Rectal smooth muscle tissue (tissue), 1 donor: Measurements from ENCODE around the gene TNFAIP6.
"Not testable (repeated sequence)": the region's sequence is repeated elsewhere in the genome, so short reads cannot be mapped to it uniquely, and the experiment has no call there.

Experiments used
- H3K27ac ChIP-seq: one replicate; pipeline ENCODE4 v1.7.0; 2013; ENCODE audit warnings: low read depth, low read length, inconsistent platforms
- H3K27me3 ChIP-seq: one replicate; pipeline ENCODE4 v1.7.0; 2013; ENCODE audit warnings: low read length; ENCODE audit not compliant: control insufficient read depth, insufficient read depth
- H3K36me3 ChIP-seq: one replicate; pipeline ENCODE4 v1.7.0; 2013; ENCODE audit warnings: low read length; ENCODE audit not compliant: control insufficient read depth, insufficient read depth
- H3K4me1 ChIP-seq: one replicate; pipeline ENCODE4 v1.7.0; 2013; ENCODE audit warnings: low read length; ENCODE audit not compliant: control insufficient read depth, insufficient read depth
- H3K4me3 ChIP-seq: one replicate; pipeline ENCODE4 v1.7.0; 2013; ENCODE audit warnings: low read length
- H3K9ac ChIP-seq: one replicate; pipeline ENCODE4 v1.7.0; 2013; ENCODE audit warnings: low read length

The TNFAIP6 gene

DNA sequence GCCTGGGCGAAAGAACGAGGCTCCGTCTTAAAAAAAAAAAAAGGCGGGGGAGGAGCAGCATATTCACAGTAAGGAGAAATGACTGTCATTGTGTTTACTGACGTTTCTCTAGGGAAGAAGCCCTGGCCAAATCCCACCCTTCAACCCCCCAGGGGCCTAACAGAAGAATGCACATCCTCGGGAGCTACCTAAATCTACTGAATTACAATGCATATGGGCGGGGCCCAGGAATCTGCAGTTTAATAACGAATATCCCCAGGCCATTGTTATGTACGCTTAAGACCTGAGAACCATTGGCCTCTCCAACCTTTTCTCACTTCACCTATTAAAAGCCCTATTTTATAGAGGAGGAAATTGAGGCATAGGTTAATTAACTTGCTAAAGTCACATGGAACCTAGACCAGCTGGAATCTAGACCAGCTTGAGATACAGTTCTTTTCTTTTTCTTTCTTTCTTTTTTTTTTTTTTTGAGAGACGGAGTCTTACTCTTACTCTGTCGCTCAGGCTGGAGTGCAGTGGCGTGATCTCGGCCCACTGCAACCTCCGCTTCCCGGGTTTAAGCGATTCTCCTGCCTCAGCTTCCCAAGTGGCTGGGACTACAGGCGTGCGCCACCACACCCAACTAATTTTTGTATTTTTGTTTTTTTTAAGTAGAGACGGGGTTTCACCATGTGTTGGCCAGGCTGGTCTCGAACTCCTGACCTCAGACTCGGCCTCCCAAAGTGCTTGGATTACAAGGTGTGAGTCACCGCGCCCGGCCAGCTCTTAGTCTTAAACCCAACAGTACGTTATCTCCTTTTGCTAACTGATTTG lies 51.6 kb downstream of the TNFAIP6 start:
- Histone ChIP-seq H3K27ac (peak overlapping the region; percentile 95), H3K4me1 (peaks cover 2% of the 10 kb centered on the region), H3K36me3 (peaks cover 5% of the 10 kb centered on the region), H3K4me3 (peak overlapping the region; percentile 85), H3K27me3 (no peaks in the 10 kb centered on the region), H3K9ac (no peak overlapping the region)

DNA sequence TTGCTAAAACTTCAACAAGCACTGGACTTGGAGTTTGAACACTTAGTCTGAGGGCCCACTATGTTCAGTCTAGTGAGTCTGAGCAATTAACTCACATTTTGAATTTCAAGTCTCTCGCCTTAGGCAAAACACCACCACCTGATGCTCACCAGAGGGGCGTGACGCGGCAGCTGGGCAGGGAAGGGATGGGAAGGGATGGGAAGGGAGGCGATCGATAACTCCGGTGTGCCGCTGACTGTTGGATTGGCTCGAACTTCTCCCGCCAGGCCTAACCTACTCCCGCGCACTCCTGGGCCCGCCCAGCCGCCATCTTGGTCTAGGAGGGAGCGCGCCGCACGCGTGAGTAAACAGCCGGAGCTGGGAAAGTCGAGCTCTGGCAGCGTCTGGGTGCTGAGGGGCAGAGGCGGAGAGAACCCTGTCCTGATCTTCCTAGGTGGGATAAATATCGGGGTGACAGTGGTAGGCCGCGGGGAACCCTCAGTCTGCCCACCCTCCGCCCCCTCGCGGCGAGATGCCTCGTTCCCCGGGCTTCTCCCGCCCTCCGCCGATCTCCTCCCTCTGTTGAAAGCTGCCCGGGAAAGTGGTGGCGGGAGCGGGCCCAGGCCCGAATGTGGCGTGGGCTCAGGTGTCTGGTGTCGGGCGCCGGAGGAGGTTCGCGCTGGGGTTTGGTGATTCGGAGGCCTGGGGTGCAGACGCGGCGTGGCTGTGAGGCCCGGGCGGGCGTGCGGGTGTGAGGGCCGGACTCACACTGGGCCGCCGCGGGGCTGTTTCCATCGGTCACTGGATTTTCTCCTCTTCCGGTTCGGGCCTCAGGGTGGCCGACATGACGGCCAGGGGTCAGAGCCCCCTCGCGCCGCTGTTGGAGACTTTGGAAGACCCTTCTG lies 52.5 kb downstream of the TNFAIP6 start, which contains the start of gene RIF1:
RIF1 (plus strand) TSS at position 302 of the 884 bp plus-strand sequence; CDS start at position 824, 522 bp downstream.
- Histone ChIP-seq H3K9ac (peak within 1 kb of the TSS; percentile 93), H3K27ac (peak within 1 kb of the TSS; percentile 95), H3K4me1 (peaks cover 2% of the 10 kb centered on the region), H3K27me3 (no peaks in the 10 kb centered on the region), H3K4me3 (peak within 1 kb of the TSS; percentile 85), H3K36me3 (peaks cover 8% of the 10 kb centered on the region)

DNA sequence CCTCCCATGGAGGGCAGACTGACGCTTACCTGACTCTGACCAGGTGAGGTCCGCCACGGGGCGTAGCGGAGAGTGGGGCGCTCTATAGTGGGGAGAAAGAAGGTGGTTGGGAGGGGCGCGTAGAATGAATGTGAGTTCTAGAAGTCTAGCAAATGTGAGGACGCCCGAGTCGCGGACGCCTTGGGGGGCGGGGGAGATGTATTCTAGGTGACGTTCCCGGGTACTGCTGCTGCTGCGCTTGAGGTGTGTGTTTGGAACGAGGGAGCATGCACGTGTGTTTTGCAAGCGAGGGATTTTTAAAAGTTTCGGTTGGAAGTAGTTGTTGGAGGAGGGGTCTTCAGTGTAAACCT lies 53.1 kb downstream of the TNFAIP6 start:
- Histone ChIP-seq H3K9ac (peak overlapping the region; percentile 93), H3K27ac (peak overlapping the region; percentile 95)

DNA sequence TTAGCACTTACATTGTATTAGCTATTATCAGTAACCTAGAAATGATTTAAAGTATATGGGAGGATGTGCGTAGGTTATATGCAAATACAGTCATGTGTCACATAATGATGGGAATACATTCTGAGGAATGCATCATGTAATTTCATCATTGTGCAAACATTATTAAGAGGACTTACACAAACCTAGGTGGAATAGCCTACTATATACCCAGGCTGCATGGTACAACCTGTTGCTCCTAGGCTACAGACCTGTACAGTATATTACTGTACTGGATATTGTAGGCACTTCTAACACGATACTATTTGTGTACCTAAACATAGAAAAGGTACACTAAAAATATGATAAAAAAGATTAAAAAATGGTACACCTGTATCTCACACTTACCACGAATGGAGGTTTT lies 60.3 kb downstream of the TNFAIP6 start:
- H3K27ac ChIP-seq, result no peak overlapping the region
- no peaks in the 10 kb centered on the region for H3K4me1 ChIP-seq
- peaks cover 20% of the 10 kb centered on the region for H3K36me3 ChIP-seq
- H3K4me3 ChIP-seq, result no peak overlapping the region
- no peaks in the 10 kb centered on the region for H3K27me3 ChIP-seq
- no peak overlapping the region for H3K9ac ChIP-seq

More for the DNA sequence above, 53.1 kb downstream of the TNFAIP6 start:
- no peaks in the 10 kb centered on the region for H3K27me3 ChIP-seq
- H3K4me3 ChIP-seq, result peak overlapping the region; percentile 85
- H3K4me1 ChIP-seq, result peaks cover 2% of the 10 kb centered on the region
- H3K36me3 ChIP-seq, result peaks cover 8% of the 10 kb centered on the region

DNA sequence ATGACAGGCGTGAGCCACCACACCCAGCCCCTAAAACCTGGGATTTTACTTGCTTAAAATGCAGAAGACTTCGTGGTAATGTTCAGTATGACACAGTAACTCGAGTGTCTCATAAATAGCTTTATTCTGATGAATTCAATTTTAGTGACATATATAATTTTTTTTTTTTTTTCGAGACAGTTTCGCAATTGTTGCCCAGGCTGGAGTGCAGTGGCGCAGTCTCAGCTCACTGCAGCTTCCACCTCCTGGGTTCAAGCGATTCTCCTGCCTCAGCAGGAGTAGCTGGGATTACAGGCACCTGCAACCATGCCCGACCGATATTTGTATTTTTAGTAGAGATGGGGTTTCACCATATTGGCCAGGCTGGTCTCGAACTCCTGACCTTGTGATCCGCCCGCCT lies 64.3 kb downstream of the TNFAIP6 start:
- H3K4me3 ChIP-seq, H3K9ac ChIP-seq, H3K4me1 ChIP-seq, H3K27me3 ChIP-seq, H3K27ac ChIP-seq: not testable (repeated sequence)
- peaks cover 16% of the 10 kb centered on the region for H3K36me3 ChIP-seq

DNA sequence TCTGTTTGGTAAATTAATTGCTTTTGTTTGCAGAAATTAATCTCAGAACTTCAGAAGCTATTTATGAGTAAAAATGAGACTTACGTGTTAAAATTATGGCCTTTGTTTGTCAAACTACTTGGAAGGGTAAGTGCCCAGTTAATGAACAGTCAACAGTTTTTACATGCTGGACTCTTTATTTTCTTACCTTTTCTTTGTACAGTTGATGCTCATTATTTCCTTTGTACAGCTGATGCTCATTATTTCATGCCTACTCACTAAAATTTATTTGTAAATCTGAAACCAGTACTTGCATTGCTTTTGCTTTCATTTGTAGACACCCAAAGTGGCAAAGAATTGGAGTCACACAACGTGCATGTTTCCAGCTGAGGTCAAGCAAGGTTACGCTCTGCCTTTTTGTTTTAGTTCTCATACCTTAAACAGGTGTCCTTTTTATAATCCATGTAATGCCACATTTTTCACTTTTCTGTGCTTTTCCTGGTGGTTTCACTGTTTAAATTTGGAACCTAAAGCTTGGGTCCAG lies 65.6 kb downstream of the TNFAIP6 start:
- H3K27me3 ChIP-seq, result no peaks in the 10 kb centered on the region
- no peak overlapping the region for H3K4me3 ChIP-seq
- H3K4me1 ChIP-seq, result no peaks in the 10 kb centered on the region
- peaks cover 16% of the 10 kb centered on the region for H3K36me3 ChIP-seq
- H3K27ac ChIP-seq, result no peak overlapping the region
- H3K9ac ChIP-seq, result no peak overlapping the region

DNA sequence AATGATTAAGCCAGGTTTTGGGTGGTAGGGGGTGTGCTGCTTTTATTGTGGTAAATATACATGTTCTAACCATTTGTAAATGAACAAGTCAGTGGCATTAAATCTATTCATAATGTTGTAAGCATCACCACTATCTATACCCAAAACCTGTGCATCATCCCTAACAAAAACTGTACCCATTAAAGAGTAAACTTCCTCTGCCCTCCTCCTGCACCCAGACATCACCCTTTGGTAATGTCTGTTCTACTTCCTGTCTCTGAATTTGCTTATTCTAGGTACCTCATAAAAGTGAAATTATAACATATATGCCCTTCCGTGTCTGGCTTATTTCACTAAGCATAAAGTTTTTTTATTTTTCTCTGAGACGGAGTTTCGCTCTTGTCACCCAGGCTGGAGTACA lies 66.4 kb downstream of the TNFAIP6 start:
- Histone ChIP-seq H3K27ac (no peak overlapping the region), H3K9ac (no peak overlapping the region), H3K4me3 (no peak overlapping the region), H3K4me1 (no peaks in the 10 kb centered on the region), H3K27me3 (no peaks in the 10 kb centered on the region), H3K36me3 (peaks cover 16% of the 10 kb centered on the region)
